ENCODE data around the gene PPM1L. TPM values are rescaled to one million over a fixed set of nuclear protein-coding genes. Genes with fewer than 3 reads are reported as not detected.

The PPM1L gene
- total RNA-seq, 2 donors from 2014 or later, result 23.8 to 47.4 TPM

- H3K27me3 ChIP-seq, result no peaks in the 10 kb centered on the region
- DNase-seq (ENCODE audit: low spot score), result no peak
- peaks cover 0 to 13% of the 10 kb centered on the region in 2 donors for H3K9me3 ChIP-seq
- no peak overlapping the region for H3K4me3 ChIP-seq
- H3K27ac ChIP-seq, result no peak overlapping the region
- no peaks in the 10 kb centered on the region for H3K36me3 ChIP-seq
- H3K4me1 ChIP-seq, result peaks cover 0 to 6% of the 10 kb centered on the region in 2 donors
- no peak for TF ChIP-seq CTCF (IDR thresholded peaks at IDR 0.05)
Measured at GRCh38 chr3:160790726-160791125, 34.7 kb downstream of the PPM1L start.

GRCh38 chr3:160792540-160792939 lies 36.5 kb downstream of the PPM1L start:
- no peak for DNase-seq (ENCODE audit: low spot score)
- no peak for TF ChIP-seq CTCF (IDR thresholded peaks at IDR 0.05)
- H3K27ac ChIP-seq, result no peak overlapping the region
- peaks cover 0 to 7% of the 10 kb centered on the region in 2 donors for H3K9me3 ChIP-seq
- H3K36me3 ChIP-seq, result no peaks in the 10 kb centered on the region
- H3K4me1 ChIP-seq, result peaks cover 0 to 23% of the 10 kb centered on the region in 2 donors
- H3K27me3 ChIP-seq, result no peaks in the 10 kb centered on the region
- H3K4me3 ChIP-seq, result no peak overlapping the region

- DNase-seq (ENCODE audit: low spot score), result no peak
- no peaks in the 10 kb centered on the region for H3K9me3 ChIP-seq
- H3K4me3 ChIP-seq, result no peak overlapping the region
- no peaks in the 10 kb centered on the region for H3K27me3 ChIP-seq
- H3K27ac ChIP-seq, result peak overlapping the region in 1 of 2 donors; percentile 25
- TF ChIP-seq CTCF (IDR thresholded peaks at IDR 0.05), result no peak
- H3K36me3 ChIP-seq, result no peaks in the 10 kb centered on the region
- H3K4me1 ChIP-seq, result peaks cover 0 to 25% of the 10 kb centered on the region in 2 donors
Measured at GRCh38 chr3:160793722-160794252, 37.8 kb downstream of the PPM1L start.

- no peak overlapping the region for H3K4me3 ChIP-seq
- H3K27me3 ChIP-seq, result no peaks in the 10 kb centered on the region
- no peak for DNase-seq (ENCODE audit: low spot score)
- no peaks in the 10 kb centered on the region for H3K9me3 ChIP-seq
- no peak for TF ChIP-seq CTCF (IDR thresholded peaks at IDR 0.05)
- peaks cover 0 to 20% of the 10 kb centered on the region in 2 donors for H3K4me1 ChIP-seq
- H3K27ac ChIP-seq, result peak overlapping the region; percentile 60 to 66
- no peaks in the 10 kb centered on the region for H3K36me3 ChIP-seq
Measured at GRCh38 chr3:160796089-160796812, 40.2 kb downstream of the PPM1L start.

- H3K4me3 ChIP-seq, result no peak overlapping the region
- H3K4me1 ChIP-seq, result peaks cover 0 to 23% of the 10 kb centered on the region in 2 donors
- DNase-seq (ENCODE audit: low spot score), result no peak
- TF ChIP-seq CTCF (IDR thresholded peaks at IDR 0.05), result no peak
- peak overlapping the region; percentile 60 to 66 for H3K27ac ChIP-seq
- H3K9me3 ChIP-seq, result no peaks in the 10 kb centered on the region
- H3K27me3 ChIP-seq, result no peaks in the 10 kb centered on the region
- H3K36me3 ChIP-seq, result no peaks in the 10 kb centered on the region
Measured at GRCh38 chr3:160796813-160797164, 40.8 kb downstream of the PPM1L start.

Measured in right atrium auricular region (tissue), 2 donors.